ENCODE results near the gene MARK2.

MARK2 gene

GRCh38 chr11:63884196-63884932 is 45.5 kb downstream of the MARK2 start:
- no peak for DNase-seq

DNA sequence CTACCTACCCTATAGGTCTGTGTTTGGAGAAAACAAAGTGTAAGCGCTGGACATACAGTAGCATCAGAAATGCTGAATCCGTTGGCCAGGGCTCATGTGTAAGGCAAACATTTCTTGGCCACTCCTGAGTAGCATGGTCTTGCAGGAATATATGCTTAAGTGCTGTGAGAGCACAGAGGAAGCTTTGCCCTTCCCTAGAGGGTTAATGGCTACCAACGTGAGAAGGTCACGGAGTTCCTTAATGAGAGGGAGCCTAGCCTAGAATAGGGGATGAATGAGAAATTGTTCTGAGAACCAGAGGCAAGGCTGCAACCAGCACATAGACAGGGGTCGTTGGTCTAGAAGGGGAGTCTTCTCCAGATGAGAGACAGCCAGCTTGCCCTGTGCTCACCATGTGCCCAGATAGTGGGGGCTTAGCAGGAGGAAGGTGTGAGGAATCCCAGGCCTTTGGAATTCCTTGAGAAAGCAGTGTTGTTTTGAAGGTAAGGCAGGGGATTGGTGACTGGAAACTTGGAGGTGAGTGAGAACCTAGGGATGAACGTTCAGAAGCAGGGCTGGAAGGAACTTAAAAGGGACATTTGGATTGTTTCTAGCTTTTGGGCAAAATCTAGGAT is 48.6 kb downstream of the MARK2 start:
- DNase-seq = no peak

- peak; percentile 67 for DNase-seq
These were observed 49.5 kb downstream of the MARK2 start for GRCh38 chr11:63888170-63889086.

DNA sequence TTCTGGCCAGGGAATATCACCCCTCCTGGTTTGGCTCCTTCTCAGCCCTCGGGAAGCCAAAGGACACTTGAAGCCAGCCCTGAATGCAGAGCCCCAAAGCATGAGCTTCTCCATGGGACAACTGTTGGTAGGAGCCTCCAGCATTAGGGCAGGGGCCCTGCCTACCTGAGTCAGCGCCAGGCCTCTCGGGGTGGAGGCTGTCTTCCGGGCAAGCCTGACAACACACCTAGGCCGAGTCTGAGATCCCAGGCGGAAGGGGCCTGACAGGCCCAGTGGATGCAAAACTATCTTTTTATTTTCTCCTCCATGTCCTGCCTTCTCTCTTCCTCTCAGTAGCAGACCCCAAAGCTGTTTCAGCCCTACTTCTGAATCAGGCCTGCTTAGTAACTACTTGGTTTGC is 50.4 kb downstream of the MARK2 start:
- DNase-seq = no peak

- no peak for DNase-seq
These were observed 51.5 kb downstream of the MARK2 start for GRCh38 chr11:63890368-63890767.

DNA sequence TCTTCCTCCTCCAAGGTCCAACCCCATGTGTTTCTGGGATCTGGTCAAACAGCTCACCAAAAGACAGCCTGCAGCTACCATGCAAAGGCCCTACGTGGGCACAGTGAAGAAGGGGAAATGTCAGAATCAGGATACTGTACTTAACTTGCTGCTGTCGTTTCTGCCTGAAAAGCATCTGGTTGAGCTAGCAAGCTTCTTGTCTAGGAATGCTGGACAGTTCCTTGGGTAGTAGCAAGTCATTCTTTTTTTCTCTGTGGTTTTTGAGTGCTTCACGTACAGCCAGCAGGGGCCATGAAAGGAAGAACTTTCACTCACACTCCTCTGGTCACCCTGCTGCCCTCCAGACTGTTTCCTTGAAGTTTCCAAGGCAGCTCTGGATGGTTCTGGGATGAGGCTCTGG is 53.3 kb downstream of the MARK2 start:
- no peak for DNase-seq

DNA sequence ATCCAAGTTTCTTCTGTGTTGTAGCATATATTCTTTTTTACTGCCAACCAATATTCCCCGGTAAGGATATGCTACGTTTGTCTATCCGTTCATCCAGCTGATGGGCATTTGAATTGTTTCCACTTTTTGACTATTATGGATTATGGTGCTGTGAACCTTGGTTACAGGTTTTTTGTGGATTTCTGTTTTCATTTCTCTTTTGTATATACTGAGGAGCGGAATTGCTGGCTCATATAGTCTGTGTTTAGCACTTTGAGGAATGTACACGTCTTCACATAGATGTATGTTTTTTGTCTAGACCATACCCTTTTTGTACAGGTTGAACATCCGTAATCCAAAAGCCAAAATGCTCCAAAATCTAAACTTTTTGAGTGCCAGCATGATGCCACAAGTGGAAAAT is 54.4 kb downstream of the MARK2 start:
- no peak for DNase-seq

- no peak for DNase-seq
These were observed 57.2 kb downstream of the MARK2 start for GRCh38 chr11:63896071-63896470.

DNA sequence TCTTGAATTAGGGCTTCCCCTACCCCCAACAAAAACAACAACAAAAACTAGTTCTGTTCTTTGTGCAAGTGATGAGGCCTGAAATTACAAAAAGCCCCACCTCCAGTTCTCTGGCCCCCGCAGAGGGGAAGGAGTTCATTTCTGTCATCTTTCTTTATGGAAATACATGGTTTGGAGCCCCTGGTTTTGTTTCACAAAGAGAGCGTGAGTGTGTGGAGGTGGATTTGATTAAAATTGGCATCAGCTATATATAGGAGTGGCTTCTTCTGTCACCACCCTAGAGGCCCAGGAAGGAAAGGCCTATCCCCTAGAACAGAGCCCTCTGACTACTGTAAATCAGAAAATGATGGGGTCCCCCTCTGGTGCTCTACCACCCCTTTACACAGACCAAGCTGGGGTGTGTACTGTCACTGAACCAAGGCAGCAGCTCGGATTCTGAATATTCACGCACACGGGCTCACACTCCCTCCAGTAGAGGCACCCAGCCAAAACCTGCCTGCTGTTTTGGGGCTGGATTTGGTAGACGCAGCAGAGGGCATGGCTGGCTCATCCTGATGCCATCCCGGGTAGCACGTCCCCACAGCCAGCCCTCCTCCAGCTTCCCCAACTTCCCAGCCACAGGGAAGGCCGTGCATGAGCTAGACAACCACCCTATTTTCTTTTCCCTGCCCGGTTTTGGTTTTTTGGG is 58.7 kb downstream of the MARK2 start:
- DNase-seq = no peak

DNA sequence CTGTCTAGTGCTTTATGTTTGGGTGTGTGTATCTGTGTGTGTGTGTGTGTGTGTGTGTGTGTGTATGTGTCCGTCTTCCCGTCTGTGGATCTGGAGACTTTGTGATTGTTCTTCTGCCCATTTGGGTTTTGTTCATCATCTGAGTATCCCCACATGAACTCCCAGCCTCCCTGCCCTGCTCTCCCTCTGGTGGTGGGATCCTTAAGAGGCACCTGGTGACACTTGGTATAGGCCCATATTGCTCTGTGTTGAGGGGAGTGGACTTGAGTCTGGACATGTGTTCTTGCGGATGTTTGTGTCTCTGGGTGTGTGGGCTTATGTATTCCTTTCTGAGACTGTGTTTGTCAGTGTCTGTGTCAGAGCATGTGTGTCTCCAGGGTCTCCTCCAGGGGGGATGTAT is 62.8 kb downstream of the MARK2 start:
- DNase-seq = no peak

DNA sequence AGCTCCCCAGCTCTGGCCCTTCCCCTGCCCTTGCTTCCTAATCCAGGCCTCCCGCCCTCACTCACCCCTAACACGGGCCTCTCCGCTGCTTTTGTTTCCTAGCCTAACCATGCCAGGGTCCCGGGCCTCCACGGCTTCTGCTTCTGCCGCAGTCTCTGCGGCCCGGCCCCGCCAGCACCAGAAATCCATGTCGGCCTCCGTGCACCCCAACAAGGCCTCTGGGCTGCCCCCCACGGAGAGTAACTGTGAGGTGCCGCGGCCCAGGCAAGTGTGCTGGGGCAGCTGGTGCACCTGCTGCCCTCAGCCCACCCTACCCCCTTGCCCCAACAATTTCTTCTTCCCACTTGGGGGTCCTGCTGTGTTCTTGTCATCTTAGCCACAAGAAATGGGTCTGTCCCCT is 65.0 kb downstream of the MARK2 start:
- no peak for DNase-seq

- DNase-seq = no peak
These were observed 65.8 kb downstream of the MARK2 start for GRCh38 chr11:63904743-63905142.

- DNase-seq = no peak
These were observed 66.3 kb downstream of the MARK2 start for GRCh38 chr11:63905179-63905578.

DNA sequence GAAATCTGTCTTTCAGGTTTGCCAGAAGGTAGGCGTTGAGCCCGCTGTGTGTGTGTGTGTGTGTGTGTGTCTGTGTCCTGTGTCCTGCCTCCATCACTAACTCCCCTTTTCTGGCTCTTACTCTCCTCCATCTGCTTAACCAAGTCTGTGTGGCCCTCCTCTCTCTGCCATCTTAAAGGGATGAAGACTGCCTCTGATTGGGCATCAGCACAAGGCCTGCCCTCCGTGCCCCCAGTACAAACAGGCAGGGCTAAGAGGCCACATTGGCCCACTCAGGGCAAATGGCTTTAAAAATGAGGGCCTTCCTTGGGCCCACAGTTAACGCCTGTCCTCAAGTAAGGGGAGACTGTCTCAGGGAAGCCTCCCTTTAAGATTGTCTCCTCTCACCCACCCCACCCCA is 67.2 kb downstream of the MARK2 start:
- DNase-seq = no peak

DNA sequence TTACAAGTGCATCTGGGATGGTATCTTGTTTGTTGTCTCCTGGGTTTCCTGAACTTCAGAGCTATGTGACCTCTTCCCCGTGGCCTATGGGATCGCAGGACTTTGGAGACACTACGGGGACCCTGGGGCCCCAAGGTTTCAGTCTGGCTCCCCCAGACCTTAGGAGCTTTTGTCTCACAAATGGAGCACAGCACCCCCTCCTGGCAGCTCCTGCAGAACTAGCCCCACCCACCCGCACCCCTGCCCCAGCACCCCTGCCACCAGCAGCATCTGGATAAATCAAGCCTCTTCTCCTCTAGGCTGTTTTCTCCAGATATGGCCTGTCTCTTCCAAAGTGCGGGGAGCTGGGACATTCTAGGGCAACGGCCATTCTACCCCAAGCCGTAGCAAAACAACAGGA is 67.7 kb downstream of the MARK2 start:
- peak; percentile 64 for DNase-seq

DNA sequence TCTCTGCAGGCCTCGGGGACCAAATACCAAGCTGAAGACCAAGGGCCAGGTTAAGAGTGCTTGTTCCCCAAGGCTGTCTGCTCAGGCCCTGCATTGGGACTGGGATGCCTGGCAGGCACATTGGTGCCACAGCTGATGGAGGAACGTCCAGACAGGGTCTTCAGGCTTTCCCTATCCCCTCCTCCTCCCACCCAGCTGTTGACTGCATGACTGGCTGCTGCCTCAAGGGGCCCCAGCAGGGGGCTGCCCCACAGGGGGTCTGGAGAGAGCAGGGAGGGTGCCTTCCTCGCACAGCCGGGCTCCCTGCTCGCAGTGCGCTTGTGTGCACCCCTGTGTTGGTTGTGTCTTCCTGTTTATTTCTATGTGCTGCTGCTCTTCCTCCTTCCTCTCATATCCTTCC is 68.2 kb downstream of the MARK2 start:
- no peak for DNase-seq

DNA sequence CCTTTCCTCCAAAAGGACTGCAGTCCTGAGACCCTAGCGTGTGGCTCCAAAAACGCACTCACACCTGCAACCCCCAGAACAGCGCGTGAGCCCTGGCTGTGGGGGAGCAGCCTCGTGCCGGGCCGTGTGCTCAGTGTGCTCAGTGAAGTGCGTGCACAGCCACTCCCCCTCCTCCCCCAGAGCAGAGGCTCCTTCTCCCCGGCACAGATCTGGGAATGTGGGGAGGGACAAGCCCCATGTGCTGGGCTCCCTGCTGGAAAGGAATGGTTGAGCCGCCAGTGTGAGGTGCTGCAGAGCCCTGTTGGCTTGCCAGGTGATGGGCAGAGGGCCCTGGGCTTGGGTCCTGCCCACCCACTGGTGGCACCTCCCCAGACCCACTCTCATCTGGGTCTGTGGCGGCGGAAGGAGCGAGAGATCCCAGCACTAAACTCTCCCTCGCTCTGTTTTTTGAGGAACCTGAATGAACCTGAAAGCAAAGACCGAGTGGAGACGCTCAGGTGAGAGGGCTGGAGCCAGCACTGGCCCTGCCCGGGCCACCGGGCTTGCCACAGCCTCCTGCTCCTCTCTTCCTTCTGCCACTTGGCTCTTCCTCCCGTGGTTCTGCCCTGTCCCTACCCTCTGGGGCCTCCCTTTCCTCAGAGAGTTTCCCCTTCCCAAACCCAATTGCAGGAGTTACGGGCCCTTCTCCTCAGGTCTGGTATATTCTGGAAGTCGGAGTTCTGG is 69.1 kb downstream of the MARK2 start:
- no peak for DNase-seq

DNA sequence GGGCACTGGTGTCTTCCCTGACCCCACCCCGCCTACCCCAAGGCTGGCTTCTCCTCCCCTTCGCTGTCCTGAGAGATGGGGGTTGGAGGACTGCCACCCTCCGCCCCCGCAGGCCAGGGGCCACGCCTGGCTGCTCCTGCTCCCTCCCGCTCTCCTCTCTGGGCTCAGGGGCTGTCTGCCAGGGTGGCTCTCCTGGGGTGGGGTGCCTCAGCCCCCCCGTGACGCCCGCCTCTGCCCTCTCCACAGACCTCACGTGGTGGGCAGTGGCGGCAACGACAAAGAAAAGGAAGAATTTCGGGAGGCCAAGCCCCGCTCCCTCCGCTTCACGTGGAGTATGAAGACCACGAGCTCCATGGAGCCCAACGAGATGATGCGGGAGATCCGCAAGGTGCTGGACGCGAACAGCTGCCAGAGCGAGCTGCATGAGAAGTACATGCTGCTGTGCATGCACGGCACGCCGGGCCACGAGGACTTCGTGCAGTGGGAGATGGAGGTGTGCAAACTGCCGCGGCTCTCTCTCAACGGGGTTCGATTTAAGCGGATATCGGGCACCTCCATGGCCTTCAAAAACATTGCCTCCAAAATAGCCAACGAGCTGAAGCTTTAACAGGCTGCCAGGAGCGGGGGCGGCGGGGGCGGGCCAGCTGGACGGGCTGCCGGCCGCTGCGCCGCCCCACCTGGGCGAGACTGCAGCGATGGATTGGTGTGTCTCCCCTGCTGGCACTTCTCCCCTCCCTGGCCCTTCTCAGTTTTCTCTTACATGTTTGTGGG is 69.9 kb downstream of the MARK2 start:
- DNase-seq = no peak

DNA sequence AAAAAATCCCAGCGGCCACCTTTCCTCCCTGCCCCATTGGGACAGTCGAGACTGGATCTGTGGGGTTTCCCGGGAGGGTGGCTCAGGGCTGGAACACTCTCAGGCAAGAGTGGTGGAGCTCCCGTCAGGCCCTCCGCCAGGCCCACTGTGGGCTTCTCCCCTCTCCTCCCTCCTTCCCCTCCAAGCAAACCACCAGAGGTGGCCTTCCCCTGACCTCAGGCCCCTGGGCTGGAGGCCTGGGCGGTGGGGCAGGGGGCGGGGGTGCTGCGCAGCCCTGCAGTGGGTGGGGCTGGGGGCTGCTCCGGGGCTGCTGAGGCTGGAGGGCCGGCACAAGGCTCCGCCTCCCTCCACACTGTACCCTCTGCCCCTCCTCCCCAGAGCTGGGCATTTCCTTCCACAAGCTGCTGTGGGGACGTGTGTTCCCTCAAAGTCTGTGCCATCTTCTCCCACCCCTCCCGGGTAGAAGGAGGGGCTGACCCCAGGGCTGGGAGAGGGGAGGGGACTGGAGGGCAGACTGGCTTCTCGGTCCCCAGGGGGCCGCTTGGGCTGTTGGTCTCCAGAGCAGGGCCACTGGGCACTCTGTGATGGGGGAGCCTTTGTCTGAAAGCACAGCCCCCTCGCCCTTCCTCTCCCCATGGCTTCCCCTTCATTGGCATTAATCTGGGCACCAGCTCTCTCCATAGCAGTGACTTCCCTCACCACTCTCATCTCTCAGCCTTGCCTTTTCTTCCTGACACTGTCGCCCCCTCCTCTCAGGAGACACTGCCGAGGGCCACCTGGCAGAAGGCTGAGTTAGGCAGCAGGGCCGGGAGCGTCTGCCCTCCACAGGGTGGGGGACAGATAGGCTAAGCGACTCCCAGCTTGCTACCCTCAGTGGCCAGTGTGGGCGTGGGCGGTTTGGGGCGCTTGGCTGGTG is 70.9 kb downstream of the MARK2 start:
- DNase-seq = no peak

GRCh38 chr11:63910675-63911074 is 71.8 kb downstream of the MARK2 start:
- DNase-seq = no peak

DNA sequence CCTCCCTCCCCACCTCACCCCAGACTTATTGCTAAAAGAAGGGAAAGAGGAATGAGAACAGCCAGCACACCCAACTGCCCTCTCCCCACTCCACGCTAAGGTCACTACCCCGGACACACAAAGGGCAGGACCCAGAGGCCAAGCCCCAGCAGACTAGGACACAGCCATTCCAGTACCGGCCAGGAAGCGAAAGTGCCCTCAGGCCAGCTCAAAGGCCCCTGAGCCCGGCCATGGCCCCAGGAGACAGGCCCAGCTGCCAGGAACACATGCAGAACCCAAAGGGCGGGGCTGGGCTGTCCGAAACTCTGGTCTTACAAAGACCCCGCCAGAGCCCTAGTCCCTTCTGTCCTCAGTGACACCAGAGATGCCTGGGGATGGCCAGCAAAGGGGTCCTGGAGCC is 72.5 kb downstream of the MARK2 start:
- DNase-seq = no peak

All from activated CD4-positive, alpha-beta T cell treated with anti-CD3 and anti-CD28 coated beads, Interleukin-2, amount 50 U/mL, for 1 hour (primary cell).